Karpas-422 (cell line): ENCODE data around the gene PTPRD. TPM values are rescaled to one million over a fixed set of nuclear protein-coding genes. Genes with fewer than 3 reads are reported as not detected.

Experiments used
- DNase-seq: peaks from one replicate; pipeline ENCODE4 v3.0.0-alpha.2; 2015
- H2AFZ ChIP-seq: fragments of 200-600 bp; sonication (generic); 2 replicates; pipeline ENCODE4 v1.6.1; 2014; ENCODE audit warnings: antibody characterized with exemption, low read length, mixed read lengths
- H3K27ac ChIP-seq: fragments of 200-600 bp; sonication (generic); 2 replicates; pipeline ENCODE4 v1.5.1; 2014; ENCODE audit warnings: mild to moderate bottlenecking, low read length, moderate library complexity
- H3K27me3 ChIP-seq: fragments of 200-600 bp; sonication (generic); 2 replicates; pipeline ENCODE4 v1.6.1; 2014; ENCODE audit warnings: low read length, mixed read lengths
- H3K36me3 ChIP-seq: fragments of 200-600 bp; sonication (generic); 2 replicates; pipeline ENCODE4 v1.6.1; 2014; ENCODE audit warnings: low read length, mixed read lengths; ENCODE audit not compliant: insufficient read depth
- H3K4me1 ChIP-seq: fragments of 200-600 bp; sonication (generic); 2 replicates; pipeline ENCODE4 v1.6.1; 2014; ENCODE audit warnings: mild to moderate bottlenecking, low read length, mixed read lengths
- H3K4me2 ChIP-seq: fragments of 200-600 bp; sonication (generic); 2 replicates; pipeline ENCODE4 v1.6.1; 2014; ENCODE audit warnings: low read length, low read depth, mild to moderate bottlenecking; ENCODE audit not compliant: poor library complexity, severe bottlenecking
- H3K4me3 ChIP-seq: fragments of 200-600 bp; sonication (generic); 2 replicates; pipeline ENCODE4 v1.5.1; 2014; ENCODE audit warnings: mild to moderate bottlenecking, antibody characterized with exemption, low read length, mixed read lengths
- H3K79me2 ChIP-seq: fragments of 200-600 bp; sonication (generic); 2 replicates; pipeline ENCODE4 v1.6.1; 2014; ENCODE audit warnings: mild to moderate bottlenecking, low read length, mixed read lengths
- H3K9ac ChIP-seq: fragments of 200-600 bp; sonication (generic); 2 replicates; pipeline ENCODE4 v1.6.0; 2014; ENCODE audit warnings: low read length
- H3K9me2 ChIP-seq: fragments of 200-600 bp; sonication (generic), shearing (Covaris generic); replicated peaks from 2 replicates; pipeline ENCODE4 v1.6.0; 2014; ENCODE audit warnings: mild to moderate bottlenecking, low read length, moderate library complexity; ENCODE audit not compliant: insufficient read depth
- H3K9me3 ChIP-seq: fragments of 300-700, 200-600 bp; sonication (generic); 2 replicates; pipeline ENCODE4 v1.6.1; 2014; ENCODE audit warnings: low read length, mixed read lengths
- H4K20me1 ChIP-seq: fragments of 200-600 bp; sonication (generic); 2 replicates; pipeline ENCODE4 v1.6.1; 2014; ENCODE audit warnings: mild to moderate bottlenecking, antibody characterized with exemption, low read length, low read depth; ENCODE audit not compliant: insufficient read depth
- total RNA-seq: library from RNA; depleted of rRNA; stranded (reverse); fragments of >200 nt; shearing (Covaris generic); gene quantifications from 2 replicates; pipeline ENCODE4 v1.2.3, GENCODE V29; 2014; ENCODE audit warnings: low replicate concordance

The PTPRD gene
- total RNA-seq, 1 experiment from 2014 or later = 0.63 TPM

GRCh38 chr9:9305600-9305999, 1307.2 kb downstream of the PTPRD start:
- no peaks in the 10 kb centered on the region for H3K4me1 ChIP-seq
- no peak overlapping the region for H3K4me2 ChIP-seq
- H3K9me3 ChIP-seq = peaks cover 24% of the 10 kb centered on the region
- no peak overlapping the region for H3K9ac ChIP-seq
- no peak overlapping the region for H2AFZ ChIP-seq
- no peaks in the 10 kb centered on the region for H3K9me2 ChIP-seq
- no peak overlapping the region for H3K27ac ChIP-seq
- H3K79me2 ChIP-seq = no peaks in the 10 kb centered on the region
- no peaks in the 10 kb centered on the region for H3K36me3 ChIP-seq
- H3K27me3 ChIP-seq = no peaks in the 10 kb centered on the region
- H4K20me1 ChIP-seq = no peaks in the 10 kb centered on the region
- DNase-seq = no peak
- no peak overlapping the region for H3K4me3 ChIP-seq

- no peak overlapping the region for H3K27ac ChIP-seq
- no peaks in the 10 kb centered on the region for H4K20me1 ChIP-seq
- H3K9me3 ChIP-seq = peaks cover 27% of the 10 kb centered on the region
- no peak overlapping the region for H3K9ac ChIP-seq
- DNase-seq = no peak
- no peaks in the 10 kb centered on the region for H3K4me1 ChIP-seq
- no peaks in the 10 kb centered on the region for H3K9me2 ChIP-seq
- no peak overlapping the region for H3K4me3 ChIP-seq
- H3K79me2 ChIP-seq = no peaks in the 10 kb centered on the region
- no peaks in the 10 kb centered on the region for H3K36me3 ChIP-seq
- H3K27me3 ChIP-seq = no peaks in the 10 kb centered on the region
- H2AFZ ChIP-seq = no peak overlapping the region
- no peak overlapping the region for H3K4me2 ChIP-seq
Observed at GRCh38 chr9:9299134-9299533, 1313.7 kb downstream of the PTPRD start.

GRCh38 chr9:9286001-9286400, 1326.8 kb downstream of the PTPRD start:
- Histone ChIP-seq H3K4me2 (no peak overlapping the region), H3K27me3 (no peaks in the 10 kb centered on the region), H3K4me1 (no peaks in the 10 kb centered on the region), H3K4me3 (no peak overlapping the region), H3K9ac (no peak overlapping the region), H3K36me3 (no peaks in the 10 kb centered on the region), H3K27ac (no peak overlapping the region), H2AFZ (no peak overlapping the region), H3K9me3 (peaks cover 19% of the 10 kb centered on the region), H3K9me2 (no peaks in the 10 kb centered on the region), H4K20me1 (no peaks in the 10 kb centered on the region), H3K79me2 (no peaks in the 10 kb centered on the region)
- no peak for DNase-seq

DNA sequence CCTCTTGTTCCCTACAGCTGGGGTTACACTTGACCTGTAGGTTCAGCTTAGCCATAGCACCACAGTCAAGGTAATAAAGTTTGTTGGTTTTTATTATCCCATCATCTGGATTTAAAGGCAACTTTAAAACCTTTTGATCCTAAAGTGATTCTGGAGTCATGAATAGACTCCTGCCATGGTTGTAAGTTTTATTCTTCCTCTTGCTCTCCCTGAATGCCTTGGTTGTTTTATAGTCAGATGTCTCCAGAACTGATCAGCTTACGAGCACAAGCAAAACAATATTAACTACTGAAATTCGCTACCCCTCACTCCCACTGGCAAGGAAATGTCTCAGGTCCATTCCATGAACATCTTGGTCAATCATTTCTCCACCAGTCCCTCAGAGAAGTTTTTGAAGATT, 1328.6 kb downstream of the PTPRD start:
- H3K4me1 ChIP-seq = no peaks in the 10 kb centered on the region

GRCh38 chr9:9283159-9283986, 1329.4 kb downstream of the PTPRD start:
- H2AFZ ChIP-seq = no peak overlapping the region
- no peak overlapping the region for H3K27ac ChIP-seq
- H3K4me1 ChIP-seq = no peaks in the 10 kb centered on the region
- peaks cover 13% of the 10 kb centered on the region for H3K9me3 ChIP-seq
- H3K36me3 ChIP-seq = no peaks in the 10 kb centered on the region
- DNase-seq = no peak
- H3K4me2 ChIP-seq = no peak overlapping the region
- no peaks in the 10 kb centered on the region for H4K20me1 ChIP-seq
- no peaks in the 10 kb centered on the region for H3K9me2 ChIP-seq
- H3K4me3 ChIP-seq = no peak overlapping the region
- H3K27me3 ChIP-seq = no peaks in the 10 kb centered on the region
- no peaks in the 10 kb centered on the region for H3K79me2 ChIP-seq
- H3K9ac ChIP-seq = no peak overlapping the region

More for the DNA sequence above, 1328.6 kb downstream of the PTPRD start:
- no peak overlapping the region for H3K4me3 ChIP-seq
- H2AFZ ChIP-seq = no peak overlapping the region
- H3K9ac ChIP-seq = no peak overlapping the region
- H3K27me3 ChIP-seq = no peaks in the 10 kb centered on the region
- H3K79me2 ChIP-seq = no peaks in the 10 kb centered on the region
- no peaks in the 10 kb centered on the region for H3K9me2 ChIP-seq
- no peaks in the 10 kb centered on the region for H4K20me1 ChIP-seq
- H3K9me3 ChIP-seq = peaks cover 17% of the 10 kb centered on the region
- no peak overlapping the region for H3K4me2 ChIP-seq
- DNase-seq = no peak
- H3K36me3 ChIP-seq = no peaks in the 10 kb centered on the region
- no peak overlapping the region for H3K27ac ChIP-seq

GRCh38 chr9:9275601-9276000, 1337.2 kb downstream of the PTPRD start:
- H3K4me2 ChIP-seq = no peak overlapping the region
- no peak for DNase-seq

GRCh38 chr9:9257999-9258498, 1354.8 kb downstream of the PTPRD start:
- Histone ChIP-seq H3K27ac (no peak overlapping the region), H3K27me3 (no peaks in the 10 kb centered on the region), H3K9me3 (peaks cover 26% of the 10 kb centered on the region), H3K9me2 (no peaks in the 10 kb centered on the region), H3K4me1 (no peaks in the 10 kb centered on the region), H3K9ac (no peak overlapping the region), H4K20me1 (no peaks in the 10 kb centered on the region), H3K4me2 (no peak overlapping the region), H3K36me3 (no peaks in the 10 kb centered on the region), H3K4me3 (no peak overlapping the region), H3K79me2 (no peaks in the 10 kb centered on the region), H2AFZ (no peak overlapping the region)
- DNase-seq = no peak

More at GRCh38 chr9:9275601-9276000, 1337.2 kb downstream of the PTPRD start:
- Histone ChIP-seq H3K4me1 (no peaks in the 10 kb centered on the region), H3K36me3 (no peaks in the 10 kb centered on the region), H4K20me1 (no peaks in the 10 kb centered on the region), H3K9ac (no peak overlapping the region), H3K9me3 (peaks cover 11% of the 10 kb centered on the region), H3K27ac (no peak overlapping the region), H3K79me2 (no peaks in the 10 kb centered on the region), H3K9me2 (no peaks in the 10 kb centered on the region), H2AFZ (no peak overlapping the region), H3K4me3 (no peak overlapping the region), H3K27me3 (no peaks in the 10 kb centered on the region)

GRCh38 chr9:9246726-9247125, 1366.1 kb downstream of the PTPRD start:
- peaks cover 12% of the 10 kb centered on the region for H3K9me3 ChIP-seq
- H3K79me2 ChIP-seq = no peaks in the 10 kb centered on the region
- no peaks in the 10 kb centered on the region for H3K27me3 ChIP-seq
- no peaks in the 10 kb centered on the region for H3K36me3 ChIP-seq
- H3K4me2 ChIP-seq = no peak overlapping the region
- no peak overlapping the region for H2AFZ ChIP-seq
- H3K4me1 ChIP-seq = no peaks in the 10 kb centered on the region
- no peak overlapping the region for H3K27ac ChIP-seq
- H3K4me3 ChIP-seq = no peak overlapping the region
- H3K9ac ChIP-seq = no peak overlapping the region
- DNase-seq = no peak
- no peaks in the 10 kb centered on the region for H4K20me1 ChIP-seq
- H3K9me2 ChIP-seq = no peaks in the 10 kb centered on the region
